Inflammatory macrophage treated with lipopolysaccharide for 1 hour (primary cell): ENCODE data around the gene TMC7.

Experiments
- DNase-seq, 2 donors: peaks; one replicate each; pipeline ENCODE4 v3.0.0-alpha.2; 2020 to 2022

The TMC7 gene

GRCh38 chr16:19033761-19034160 lies 50.0 kb downstream of the TMC7 start:
- no peak for DNase-seq

DNA sequence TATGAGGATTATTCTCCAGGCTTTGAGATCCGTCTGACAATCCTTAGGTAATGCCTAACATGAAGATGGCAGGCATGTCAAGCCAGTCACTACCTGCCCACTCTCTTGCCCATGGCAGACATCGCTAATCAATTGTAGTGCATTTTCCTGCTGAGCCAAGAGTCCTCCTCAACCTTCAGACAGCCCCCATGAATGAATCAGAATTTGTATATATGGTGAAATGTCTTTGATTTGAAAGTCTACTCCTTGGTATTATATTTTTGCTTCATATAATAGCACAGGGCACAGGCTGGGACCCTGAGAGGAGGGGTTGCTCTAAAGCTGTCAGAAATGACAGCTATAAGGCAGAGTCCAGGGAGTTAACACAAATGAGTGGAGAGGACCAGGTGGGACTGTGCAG lies 56.7 kb downstream of the TMC7 start:
- DNase-seq = no peak

GRCh38 chr16:19044769-19045168 lies 61.0 kb downstream of the TMC7 start:
- DNase-seq = no peak

- no peak for DNase-seq
Measured at GRCh38 chr16:19046062-19046461, 62.3 kb downstream of the TMC7 start.

DNA sequence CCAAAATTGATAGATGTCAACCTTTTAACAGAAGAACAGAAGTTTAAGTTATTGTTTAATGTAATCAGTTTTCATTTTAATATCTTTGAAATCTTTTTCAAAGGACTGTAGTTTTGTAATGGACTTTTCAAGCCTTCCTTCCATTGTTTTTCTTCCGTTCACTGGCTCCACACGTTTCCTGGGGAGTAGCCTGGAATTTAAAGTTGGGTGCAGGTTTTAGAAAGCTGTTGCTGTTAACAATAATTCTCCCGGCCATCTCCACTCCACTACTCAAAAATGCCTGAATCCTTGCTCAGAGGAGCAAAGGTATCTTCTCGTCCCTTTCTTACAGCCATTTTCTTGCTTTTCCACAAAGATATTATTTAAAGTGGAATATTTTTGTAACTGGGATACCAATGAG lies 79.0 kb downstream of the TMC7 start:
- no peak for DNase-seq

- DNase-seq = no peak
Measured at GRCh38 chr16:19066988-19067348, 83.2 kb downstream of the TMC7 start.

DNA sequence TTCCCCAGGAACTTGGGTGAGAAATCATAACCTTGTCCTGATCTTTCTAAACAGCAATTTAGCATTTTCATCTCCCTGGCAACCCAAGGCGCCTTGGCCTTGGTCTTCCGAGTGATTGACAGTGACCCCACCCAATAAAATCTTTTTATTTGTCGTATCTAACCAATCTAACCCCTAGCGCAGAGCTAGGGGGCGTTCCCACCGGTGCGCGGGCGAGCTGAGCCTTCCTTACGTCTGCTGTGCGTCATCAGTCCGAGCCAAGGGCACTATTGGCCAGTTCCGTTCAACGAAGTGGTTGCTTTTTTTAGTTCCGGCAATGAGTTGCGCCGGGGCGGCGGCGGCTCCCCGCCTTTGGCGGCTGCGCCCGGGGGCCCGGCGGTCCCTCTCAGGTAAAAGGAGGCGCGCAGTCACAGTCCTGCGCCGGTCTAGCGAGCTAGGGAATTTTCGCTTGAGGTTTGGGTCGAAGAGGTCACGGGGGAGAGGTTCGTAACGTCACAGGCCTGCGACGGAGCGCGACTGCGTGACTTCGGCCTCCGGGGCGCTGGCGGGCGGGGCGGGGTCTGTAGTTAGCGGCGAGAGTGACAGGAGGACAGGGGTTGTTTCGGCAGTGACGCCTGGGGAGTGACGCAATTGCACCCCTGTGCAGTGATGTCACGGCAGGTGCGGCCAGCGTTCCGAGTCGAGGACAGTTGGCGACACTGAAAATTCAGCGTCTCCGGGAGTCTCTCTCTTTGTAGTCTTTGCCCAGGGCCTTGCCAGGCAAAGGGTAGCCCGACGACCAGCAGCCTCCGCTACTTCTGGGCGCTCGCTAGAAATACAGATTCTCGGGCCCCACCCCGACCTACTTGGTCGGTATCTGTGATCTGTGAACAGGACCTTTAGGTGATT lies 83.9 kb downstream of the TMC7 start, which contains the start of gene COQ7:
COQ7 (plus strand) TSS at position 266 of the 888 bp plus-strand sequence; CDS start at position 317, 51 bp downstream.
- peak; percentile 100 for DNase-seq

DNA sequence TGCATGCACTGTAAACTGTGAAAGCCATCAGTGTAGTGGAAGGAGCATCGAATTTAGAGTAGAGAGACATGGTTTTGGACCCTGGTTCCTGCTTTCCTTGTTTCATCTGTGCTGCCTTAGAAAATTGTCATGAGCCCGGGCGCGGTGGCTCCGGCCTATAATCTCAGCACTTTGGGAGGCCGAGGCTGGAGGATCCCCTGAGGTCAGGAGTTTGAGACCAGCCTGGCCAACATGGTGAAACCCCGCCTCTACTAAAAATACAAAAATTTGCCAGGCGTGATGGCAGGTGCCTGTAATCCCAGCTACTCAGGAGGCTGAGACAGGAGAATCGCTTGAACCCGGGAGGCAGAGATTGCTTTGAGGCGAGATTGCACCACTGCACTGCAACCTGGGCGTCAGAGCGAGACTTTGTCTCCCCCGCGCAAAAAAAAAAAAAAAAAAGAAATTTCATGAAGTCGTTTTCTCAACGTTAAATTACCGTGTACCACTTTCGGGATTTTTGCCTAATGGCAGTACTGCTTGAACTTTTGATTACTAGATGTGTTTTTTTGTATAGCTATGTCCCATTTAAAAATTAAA lies 84.6 kb downstream of the TMC7 start:
- no peak for DNase-seq

GRCh38 chr16:19071811-19072777 lies 88.4 kb downstream of the TMC7 start:
- peak in 1 of 2 donors; percentile 62 for DNase-seq

- DNase-seq = no peak
Measured at GRCh38 chr16:19073344-19073743, 89.6 kb downstream of the TMC7 start.

GRCh38 chr16:19073863-19074262 lies 90.1 kb downstream of the TMC7 start:
- DNase-seq = no peak

- no peak for DNase-seq
Measured at GRCh38 chr16:19075511-19075910, 91.8 kb downstream of the TMC7 start.

GRCh38 chr16:19077879-19078278 lies 94.1 kb downstream of the TMC7 start:
- no peak for DNase-seq

DNA sequence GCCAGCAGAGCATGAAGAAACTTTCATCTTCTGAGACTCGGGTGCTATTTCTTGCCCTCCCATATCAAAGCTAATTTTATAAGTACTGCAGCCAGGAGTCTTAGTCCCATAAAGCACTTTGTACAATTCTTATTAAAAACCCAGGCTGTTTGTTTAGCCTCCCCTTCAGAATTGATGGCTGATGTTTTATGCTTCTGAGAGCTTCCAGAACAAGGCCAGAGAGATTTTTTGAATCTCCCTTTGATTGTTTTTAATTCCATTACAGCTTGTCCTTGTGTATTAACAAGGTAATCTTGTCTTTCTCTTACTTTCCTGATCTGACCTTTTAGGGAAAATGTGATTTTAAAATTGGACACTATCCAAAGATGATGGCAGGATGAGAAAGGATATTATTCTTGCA lies 99.9 kb downstream of the TMC7 start:
- DNase-seq = no peak

- no peak for DNase-seq
Measured at GRCh38 chr16:19084139-19084538, 100.4 kb downstream of the TMC7 start.

- no peak for DNase-seq
Measured at GRCh38 chr16:19084879-19085278, 101.1 kb downstream of the TMC7 start.

GRCh38 chr16:19085679-19086200 lies 102.0 kb downstream of the TMC7 start:
- DNase-seq = no peak

DNA sequence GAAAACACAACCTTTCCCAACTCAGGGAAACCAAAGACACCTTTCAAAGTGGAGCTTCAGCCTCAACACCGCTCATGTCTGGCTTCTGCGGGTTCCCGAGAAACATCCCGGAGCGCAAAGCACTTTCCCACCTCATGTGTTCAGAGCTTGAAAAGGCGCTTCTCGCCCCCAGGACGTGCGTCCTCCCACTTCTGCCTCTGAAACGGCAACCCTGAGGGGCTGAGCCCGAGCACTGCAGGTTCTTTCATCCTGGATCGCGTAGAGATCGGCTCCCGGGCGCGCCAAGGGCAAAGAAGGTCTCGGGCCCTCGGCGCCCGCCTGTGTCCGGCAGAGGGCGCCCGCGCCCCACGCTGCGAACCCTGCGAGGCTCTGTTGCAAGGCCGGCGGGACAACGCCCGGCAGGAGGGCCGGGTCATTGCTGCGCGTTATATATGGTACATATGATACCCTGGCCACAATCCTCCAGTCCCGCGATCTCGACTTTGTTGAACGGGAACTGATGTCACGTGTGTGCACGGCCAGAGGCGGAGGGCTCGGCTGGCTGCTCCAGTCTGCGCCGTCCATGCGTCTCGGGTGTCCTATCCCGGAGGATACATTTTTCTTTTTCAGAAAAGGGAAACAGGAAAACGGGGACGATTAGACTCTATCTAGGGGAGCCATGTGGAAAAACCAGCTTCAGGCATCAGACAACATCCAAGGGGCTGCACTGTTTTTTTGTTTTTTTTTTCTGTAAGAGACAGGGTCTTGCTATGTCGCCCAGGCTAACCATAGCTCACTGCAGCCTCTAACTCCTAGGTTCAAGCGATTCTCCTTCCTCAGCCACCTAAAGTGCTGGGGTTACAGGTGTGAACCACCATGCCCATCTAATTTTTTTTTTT lies 102.8 kb downstream of the TMC7 start:
- DNase-seq = peak; percentile 89 to 95

DNA sequence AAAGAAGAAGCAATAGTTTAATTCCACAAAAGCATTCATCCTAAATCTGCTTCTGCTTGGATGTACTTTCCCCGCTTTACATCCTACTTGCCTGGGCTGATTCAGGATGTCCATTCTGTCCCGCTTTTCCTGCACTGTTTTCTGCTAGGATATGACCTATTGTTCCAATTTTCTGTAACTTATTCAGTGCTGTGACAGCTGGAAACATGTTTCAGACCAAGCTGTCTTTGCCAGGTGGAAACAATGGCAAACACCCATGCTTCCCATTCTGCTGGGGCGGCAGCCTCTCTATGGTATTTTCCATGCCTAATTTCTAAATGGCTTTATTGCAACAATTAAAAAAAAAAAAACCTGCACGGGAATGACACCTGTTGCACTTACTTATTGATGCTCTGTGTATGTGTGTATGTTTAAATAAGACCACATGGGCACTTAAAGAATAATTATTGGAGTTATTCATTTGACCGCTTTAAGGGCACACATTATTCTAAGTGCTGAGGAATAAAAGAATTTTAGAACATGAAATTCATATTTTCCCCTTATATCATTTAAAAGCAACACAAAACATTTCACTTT lies 104.7 kb downstream of the TMC7 start:
- no peak for DNase-seq

GRCh38 chr16:19089410-19089955 lies 105.7 kb downstream of the TMC7 start:
- no peak for DNase-seq

- no peak for DNase-seq
Measured at GRCh38 chr16:19090916-19091315, 107.2 kb downstream of the TMC7 start.
